PC-3 (cell line): Measurements from ENCODE around the gene GPR78. TPM values are rescaled to one million over a fixed set of nuclear protein-coding genes. Genes with fewer than 3 reads are reported as not detected.

Experiments used
- ATAC-seq: fragments of 200-7000 bp; cut with Tn5 transposase; 2 replicates; pipeline ENCODE4 v1.9.1; 2020; ENCODE audit warnings: mild to moderate bottlenecking, moderate library complexity
- BruUV-seq: library from RNA; stranded (reverse); fragments of 400-500 nt; replicated peaks from 2 replicates; lab custom pipeline; 2021; lab: Mats Ljungman, UMichigan
- CTCF ChIA-PET: fragments of 300-600 bp; sonication (Branson Sonifier 250); formaldehyde crosslinking; loops from one replicate; lab custom pipeline; 2022; ENCODE audit warnings: antibody characterized with exemption; lab: Charles Lee
- POLR2A ChIA-PET: fragments of 300-600 bp; sonication (Branson Sonifier 250); formaldehyde crosslinking; loops from one replicate; lab custom pipeline; 2022; ENCODE audit warnings: antibody characterized with exemption; ENCODE audit not compliant: unreplicated experiment; lab: Charles Lee
- DNase-seq: peaks from one replicate; pipeline ENCODE4 v3.0.0-alpha.2; 2015
- H2AFZ ChIP-seq: fragments of 300-600 bp; sonication (generic); 2 replicates; pipeline ENCODE4 v1.6.0; 2016; ENCODE audit warnings: antibody characterized with exemption, low read length
- H3F3A ChIP-seq: fragments of 300-600 bp; sonication (generic); one replicate; pipeline ENCODE4 v1.6.0; 2017; ENCODE audit warnings: antibody characterized with exemption, low read length, control low read depth, mild to moderate bottlenecking; ENCODE audit not compliant: unreplicated experiment
- H3K27ac ChIP-seq: fragments of 300-600 bp; sonication (generic); 2 replicates; pipeline ENCODE4 v1.5.1; 2016; ENCODE audit warnings: mild to moderate bottlenecking, low read length
- H3K27me3 ChIP-seq: fragments of 300-600 bp; sonication (generic); 2 replicates; pipeline ENCODE4 v1.6.1; 2016; ENCODE audit warnings: low read length, mixed read lengths
- H3K36me3 ChIP-seq: fragments of 300-600 bp; sonication (generic); 2 replicates; pipeline ENCODE4 v1.6.1; 2016; ENCODE audit warnings: low read depth, mixed run types, low read length, mixed read lengths
- H3K4me1 ChIP-seq: fragments of 300-600 bp; sonication (generic); 2 replicates; pipeline ENCODE4 v1.5.1; 2016; ENCODE audit warnings: low read length; ENCODE audit not compliant: insufficient read depth
- H3K4me2 ChIP-seq: fragments of 300-600 bp; sonication (generic); 2 replicates; pipeline ENCODE4 v1.6.0; 2016; ENCODE audit warnings: low read length
- H3K4me3 ChIP-seq: fragments of 300-600 bp; sonication (generic); 2 replicates; pipeline ENCODE4 v1.5.1; 2016; ENCODE audit warnings: mild to moderate bottlenecking, low read length, mixed read lengths
- H3K79me2 ChIP-seq: fragments of 300-600 bp; sonication (generic); 2 replicates; pipeline ENCODE4 v1.6.1; 2017; ENCODE audit warnings: low read length, mixed read lengths
- H3K9ac ChIP-seq: fragments of 300-600 bp; sonication (generic); 2 replicates; pipeline ENCODE4 v1.6.0; 2016; ENCODE audit warnings: mild to moderate bottlenecking, low read length
- H3K9me2 ChIP-seq: fragments of 300-600 bp; sonication (generic); replicated peaks from 2 replicates; pipeline ENCODE4 v1.6.1; 2016; ENCODE audit warnings: mixed run types, low read length, mixed read lengths
- H3K9me3 ChIP-seq: fragments of 300-600 bp; sonication (generic); 2 replicates; pipeline ENCODE4 v1.6.1; 2016; ENCODE audit warnings: low read length, mixed read lengths
- H4K20me1 ChIP-seq: fragments of 300-600 bp; sonication (generic); 2 replicates; pipeline ENCODE4 v1.6.1; 2016; ENCODE audit warnings: low read length, mixed read lengths
- EZH2 ChIP-seq: fragments of 300-600 bp; sonication (generic); IDR thresholded peaks from one replicate; pipeline ENCODE4 v1.6.1; 2017; ENCODE audit warnings: antibody characterized with exemption, mild to moderate bottlenecking, low read length; ENCODE audit not compliant: unreplicated experiment
- EZH2phosphoT487 ChIP-seq: fragments of 300-600 bp; sonication (generic); IDR thresholded peaks from 2 replicates; pipeline ENCODE4 v1.6.1; 2018; ENCODE audit warnings: mild to moderate bottlenecking, antibody characterized with exemption, low read length, borderline replicate concordance
- intact Hi-C: fragments of 100-400 bp; cut with micrococcal nuclease; formaldehyde crosslinking; loops from 2 replicates; pipeline ENCODE4 v1.9.0; 2023
- total RNA-seq: library from RNA; depleted of rRNA; stranded (reverse); fragments of >200 nt; gene quantifications from 2 replicates; pipeline ENCODE4 v1.2.3, GENCODE V29; 2014
- TF ChIP-seq, protein P1 (sequence below): fragments of 300-600 bp; sonication (generic); conservative IDR thresholded peaks from 2 replicates; pipeline ENCODE4 v1.5.1; 2017; ENCODE audit warnings: antibody characterized with exemption, low read depth, mild to moderate bottlenecking, low read length

Gene GPR78
- total RNA-seq, 1 experiment from 2014 or later, result 2.0 TPM

DNA sequence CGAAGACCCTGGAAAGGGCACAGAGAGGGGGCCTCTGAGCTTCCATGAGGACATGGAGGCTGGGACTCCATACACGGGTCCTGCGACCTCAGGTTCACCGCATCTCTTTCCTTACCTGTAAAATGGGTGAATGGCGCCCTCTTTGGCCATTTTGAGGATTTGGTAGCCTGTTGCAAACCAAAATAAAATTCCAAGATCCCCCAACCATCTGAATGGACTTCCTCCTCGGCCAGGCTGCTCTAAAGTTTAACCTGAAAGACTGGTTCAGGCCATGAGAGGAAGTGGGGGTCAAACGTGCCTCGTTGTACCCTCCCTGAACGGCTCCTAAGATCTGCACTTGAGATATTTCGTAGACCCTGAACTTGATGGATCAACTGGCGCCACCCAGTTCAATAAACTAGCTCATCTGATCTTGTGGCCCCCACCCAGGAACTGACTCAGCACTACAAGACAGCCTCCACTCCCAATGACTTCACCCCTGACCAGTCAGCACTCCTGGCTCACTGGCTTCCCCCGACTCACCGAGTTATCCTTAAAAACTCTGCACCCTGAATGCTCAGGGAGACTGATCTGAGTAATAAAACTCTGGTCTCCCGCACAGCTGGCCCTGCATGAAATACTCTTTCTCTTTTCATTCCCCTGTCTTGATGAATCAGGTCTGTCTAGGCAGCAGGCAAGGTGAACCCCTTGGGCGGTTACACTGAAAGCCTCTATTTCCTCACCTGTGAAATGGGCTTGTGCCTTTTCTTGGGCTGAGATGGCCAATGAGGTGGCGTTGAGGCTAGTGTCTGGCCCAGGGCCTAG is 32.9 kb upstream of the GPR78 start:
- H3K36me3 ChIP-seq, result no peaks in the 10 kb centered on the region
- H4K20me1 ChIP-seq, result no peaks in the 10 kb centered on the region
- peak overlapping the region; percentile 98 for H3K27ac ChIP-seq
- ChIA-PET CTCF (no interaction called here), POLR2A (interaction anchor here (0.6 kb wide), 4 partner anchors 8 to 670 kb away, joined by 4 to 7 read pairs (median 5); no protein-coding TSS in a partner anchor)
- BruUV-seq, result TSS peak; percentile 90
- H3K9me2 ChIP-seq, result no peaks in the 10 kb centered on the region
- H3K9ac ChIP-seq, result peak overlapping the region; percentile 67
- H3K4me2 ChIP-seq, result peak overlapping the region; percentile 71
- 0 out of 2 replicates have a peak overlapping the region, but pooled peaks have one; percentile 24 for H3K4me3 ChIP-seq
- DNase-seq (peak; percentile 85), ATAC-seq (peak; percentile 86)
- TF ChIP-seq, protein P1, sequence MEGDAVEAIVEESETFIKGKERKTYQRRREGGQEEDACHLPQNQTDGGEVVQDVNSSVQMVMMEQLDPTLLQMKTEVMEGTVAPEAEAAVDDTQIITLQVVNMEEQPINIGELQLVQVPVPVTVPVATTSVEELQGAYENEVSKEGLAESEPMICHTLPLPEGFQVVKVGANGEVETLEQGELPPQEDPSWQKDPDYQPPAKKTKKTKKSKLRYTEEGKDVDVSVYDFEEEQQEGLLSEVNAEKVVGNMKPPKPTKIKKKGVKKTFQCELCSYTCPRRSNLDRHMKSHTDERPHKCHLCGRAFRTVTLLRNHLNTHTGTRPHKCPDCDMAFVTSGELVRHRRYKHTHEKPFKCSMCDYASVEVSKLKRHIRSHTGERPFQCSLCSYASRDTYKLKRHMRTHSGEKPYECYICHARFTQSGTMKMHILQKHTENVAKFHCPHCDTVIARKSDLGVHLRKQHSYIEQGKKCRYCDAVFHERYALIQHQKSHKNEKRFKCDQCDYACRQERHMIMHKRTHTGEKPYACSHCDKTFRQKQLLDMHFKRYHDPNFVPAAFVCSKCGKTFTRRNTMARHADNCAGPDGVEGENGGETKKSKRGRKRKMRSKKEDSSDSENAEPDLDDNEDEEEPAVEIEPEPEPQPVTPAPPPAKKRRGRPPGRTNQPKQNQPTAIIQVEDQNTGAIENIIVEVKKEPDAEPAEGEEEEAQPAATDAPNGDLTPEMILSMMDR, result peak; percentile 73
- TF ChIP-seq EZH2phosphoT487, result no peak
- H3K79me2 ChIP-seq, result no peaks in the 10 kb centered on the region
- H3K9me3 ChIP-seq, result no peaks in the 10 kb centered on the region
- H3K4me1 ChIP-seq, result peaks cover 33% of the 10 kb centered on the region
- peak overlapping the region; percentile 71 for H2AFZ ChIP-seq
- H3F3A ChIP-seq, result no peaks in the 10 kb centered on the region
- no peaks in the 10 kb centered on the region for H3K27me3 ChIP-seq
- intact Hi-C loops, result loop anchor here (1.0 to 5.0 kb wide), 2 partner anchors 24 to 45 kb away; partner anchors contain the start of gene CPZ

DNA sequence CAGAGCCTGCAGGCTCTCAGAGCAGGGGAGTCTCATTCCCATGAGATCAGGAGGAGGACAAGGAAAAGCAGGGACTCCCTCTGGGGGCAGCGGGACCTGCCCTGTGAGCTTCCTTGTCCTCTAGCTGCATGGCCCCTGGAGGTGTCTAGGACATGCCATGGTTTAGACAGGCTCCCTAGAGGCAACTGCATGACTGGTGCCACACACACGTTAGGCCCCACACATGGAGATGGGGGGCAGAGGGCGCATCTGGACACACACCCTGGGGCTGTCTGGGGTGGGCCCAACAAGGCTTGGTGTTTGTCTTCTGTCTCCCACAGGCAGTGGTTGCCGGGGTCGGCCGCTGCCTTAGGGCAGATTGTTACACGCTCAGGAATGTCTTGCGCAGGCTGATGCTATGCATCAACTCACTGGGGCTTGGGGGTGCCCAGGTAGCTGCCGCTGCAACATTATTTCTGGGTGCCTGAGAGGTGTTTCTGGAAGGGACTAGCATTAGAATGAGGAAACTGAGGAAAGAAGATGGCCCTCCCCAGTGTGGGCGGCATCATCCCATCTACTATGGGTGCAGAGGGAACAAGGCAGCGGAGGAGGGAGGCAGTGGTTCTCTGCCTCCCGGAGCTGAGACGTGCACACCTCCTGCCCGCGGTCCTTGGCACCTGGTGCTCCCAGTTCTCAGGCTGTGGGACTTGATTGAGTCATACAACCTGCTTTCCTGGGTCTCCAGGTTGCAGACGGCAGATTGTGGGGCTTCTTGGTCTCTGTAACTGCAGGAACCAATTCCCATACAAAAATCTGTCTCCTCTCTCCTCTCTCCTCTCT is 32.1 kb upstream of the GPR78 start:
- TF ChIP-seq, protein P1, result no peak
- TF ChIP-seq EZH2phosphoT487 (no peak), EZH2 (no peak)
- peaks cover 33% of the 10 kb centered on the region for H3K4me1 ChIP-seq
- CTCF ChIA-PET, result no interaction called here
- H3K4me2 ChIP-seq, result peak overlapping the region; percentile 71
- H3K9me2 ChIP-seq, result no peaks in the 10 kb centered on the region
- peak overlapping the region; percentile 67 for H3K9ac ChIP-seq
- no peak overlapping the region for H2AFZ ChIP-seq
- no peaks in the 10 kb centered on the region for H3K9me3 ChIP-seq
- H3K36me3 ChIP-seq, result no peaks in the 10 kb centered on the region
- intact Hi-C loops, result loop anchor here (1.0 to 5.0 kb wide), 2 partner anchors 25 to 44 kb away; partner anchors contain the start of gene CPZ
- no peak overlapping the region for H3K4me3 ChIP-seq
- H3K27ac ChIP-seq, result peak overlapping the region; percentile 98
- peak; percentile 12 for ATAC-seq
- BruUV-seq, result no TSS peak
- POLR2A ChIA-PET, result interaction anchor here (0.6 kb wide), 1 partner anchor 7 kb away, joined by 4 read pairs; no protein-coding TSS in a partner anchor
- H3K27me3 ChIP-seq, result no peaks in the 10 kb centered on the region
- no peaks in the 10 kb centered on the region for H3F3A ChIP-seq
- no peaks in the 10 kb centered on the region for H4K20me1 ChIP-seq
- H3K79me2 ChIP-seq, result no peaks in the 10 kb centered on the region
- DNase-seq, result peak; percentile 77
